Lower leg skin (tissue), 3 donors: Measurements from ENCODE around the gene HSPG2.

ENCODE experiments used
- POLR2A ChIP-seq, 2 donors: fragments of 450-650 bp; IDR thresholded peaks; one replicate each; pipeline ENCODE4 v1.6.1; 2016 to 2017; ENCODE audit warnings: antibody characterized with exemption in 2 of 2, mild to moderate bottlenecking in 1 of 2, moderate library complexity in 1 of 2
- TF ChIP-seq, protein P1 (sequence below), 3 donors: fragments of 450-650 bp; IDR thresholded peaks; one replicate each; pipeline ENCODE4 v1.5.1; 2016; ENCODE audit warnings: antibody characterized with exemption in 3 of 3, mild to moderate bottlenecking in 3 of 3, moderate library complexity in 2 of 3

DNA sequence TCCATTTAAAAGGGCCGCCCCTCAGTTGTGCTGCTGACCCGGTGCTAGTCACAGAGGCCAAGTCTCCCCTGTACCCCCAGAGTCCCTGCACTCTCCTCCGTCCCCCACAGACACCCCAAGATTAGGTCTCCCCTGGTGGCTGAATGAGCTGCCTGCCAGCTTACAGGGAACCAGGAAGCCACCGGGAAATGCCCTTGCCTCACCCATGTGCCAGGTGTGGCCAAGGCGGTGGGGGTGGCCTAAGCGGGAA lies 32.7 kb downstream of the HSPG2 start:
- TF ChIP-seq, protein P1, sequence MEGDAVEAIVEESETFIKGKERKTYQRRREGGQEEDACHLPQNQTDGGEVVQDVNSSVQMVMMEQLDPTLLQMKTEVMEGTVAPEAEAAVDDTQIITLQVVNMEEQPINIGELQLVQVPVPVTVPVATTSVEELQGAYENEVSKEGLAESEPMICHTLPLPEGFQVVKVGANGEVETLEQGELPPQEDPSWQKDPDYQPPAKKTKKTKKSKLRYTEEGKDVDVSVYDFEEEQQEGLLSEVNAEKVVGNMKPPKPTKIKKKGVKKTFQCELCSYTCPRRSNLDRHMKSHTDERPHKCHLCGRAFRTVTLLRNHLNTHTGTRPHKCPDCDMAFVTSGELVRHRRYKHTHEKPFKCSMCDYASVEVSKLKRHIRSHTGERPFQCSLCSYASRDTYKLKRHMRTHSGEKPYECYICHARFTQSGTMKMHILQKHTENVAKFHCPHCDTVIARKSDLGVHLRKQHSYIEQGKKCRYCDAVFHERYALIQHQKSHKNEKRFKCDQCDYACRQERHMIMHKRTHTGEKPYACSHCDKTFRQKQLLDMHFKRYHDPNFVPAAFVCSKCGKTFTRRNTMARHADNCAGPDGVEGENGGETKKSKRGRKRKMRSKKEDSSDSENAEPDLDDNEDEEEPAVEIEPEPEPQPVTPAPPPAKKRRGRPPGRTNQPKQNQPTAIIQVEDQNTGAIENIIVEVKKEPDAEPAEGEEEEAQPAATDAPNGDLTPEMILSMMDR (IDR thresholded peaks at IDR 0.05): no peak
- no peak for TF ChIP-seq POLR2A (IDR thresholded peaks at IDR 0.05)
